GM19351 (cell line): ENCODE measurements around the gene WASHC2C.
"Not testable (repeated sequence)": the region's sequence is repeated elsewhere in the genome, so short reads cannot be mapped to it uniquely, and the experiment has no call there.

ENCODE experiments used
- ATAC-seq: cut with Tn5 transposase; IDR thresholded peaks from one replicate; pipeline ENCODE4 v1.9.1; 2021; ENCODE audit warnings: mild to moderate bottlenecking, moderate library complexity; ENCODE audit not compliant: unreplicated experiment

The WASHC2C gene

DNA sequence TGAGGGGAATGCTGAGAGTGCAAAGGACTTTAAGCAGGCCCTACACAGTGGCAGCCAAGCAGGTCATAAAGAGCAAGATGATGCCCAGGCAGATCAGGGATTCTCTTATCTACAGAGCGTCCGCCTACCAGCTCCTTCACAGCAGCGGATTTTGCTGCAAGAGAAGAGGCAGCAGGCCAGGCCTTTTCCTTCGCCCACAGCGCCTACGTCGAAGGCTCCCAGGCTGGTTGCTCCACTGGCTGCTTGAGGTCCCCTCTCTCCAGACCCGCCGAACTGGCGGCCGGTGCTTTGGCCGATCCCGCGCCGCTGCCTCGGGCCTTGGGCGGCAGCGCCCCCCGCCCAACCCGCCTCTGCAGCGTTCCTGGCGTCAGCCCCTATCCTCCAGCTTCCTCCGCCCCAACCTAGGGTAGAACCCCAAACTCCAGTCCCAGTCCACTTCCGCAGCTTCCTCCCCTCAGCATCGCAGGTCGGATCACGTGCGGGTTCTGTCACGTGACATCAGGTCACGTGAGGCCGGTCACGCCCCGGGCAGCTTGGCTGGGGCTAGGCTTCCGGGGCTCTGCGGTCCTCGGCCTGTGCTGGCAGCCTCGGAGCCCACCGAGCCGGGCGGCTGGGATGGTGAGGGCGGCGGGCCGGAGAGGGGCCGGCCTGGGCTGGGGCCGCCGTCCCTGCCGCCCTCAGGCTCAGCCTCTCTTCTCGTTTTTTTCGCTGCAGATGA, at the start of gene WASHC2C:
WASHC2C (plus strand) TSS at position 564 of the 718 bp plus-strand sequence; CDS start at position 616, 52 bp downstream.
- peak; percentile 92 for ATAC-seq

- ATAC-seq = not testable (repeated sequence)
These were observed 48.6 kb upstream of the WASHC2C start for GRCh38 chr10:45678467-45678866.

- peak; percentile 77 for ATAC-seq
These were observed 16.8 kb upstream of the WASHC2C start for GRCh38 chr10:45710200-45710796.

DNA sequence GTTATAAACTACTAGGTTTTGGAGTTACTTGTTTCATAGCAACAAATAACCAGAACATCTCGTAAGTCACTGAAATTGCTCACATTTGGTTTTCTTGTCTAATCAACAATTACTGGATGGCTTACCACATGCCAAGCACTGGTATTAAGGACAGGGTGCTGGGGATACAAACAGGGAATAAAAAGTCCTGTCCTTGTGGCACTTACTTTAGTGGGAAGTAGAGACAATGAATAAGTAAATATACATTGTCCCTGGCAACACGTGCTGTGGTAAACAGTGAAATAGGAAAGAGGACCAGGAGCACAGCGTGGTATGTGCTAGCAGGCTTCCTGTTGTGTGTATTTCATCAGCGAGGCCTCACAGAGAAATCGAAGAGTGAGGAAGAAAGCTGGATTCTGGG, 15.8 kb upstream of the WASHC2C start:
- not testable (repeated sequence) for ATAC-seq

- ATAC-seq = not testable (repeated sequence)
These were observed 10.0 kb upstream of the WASHC2C start for GRCh38 chr10:45717053-45717452.

DNA sequence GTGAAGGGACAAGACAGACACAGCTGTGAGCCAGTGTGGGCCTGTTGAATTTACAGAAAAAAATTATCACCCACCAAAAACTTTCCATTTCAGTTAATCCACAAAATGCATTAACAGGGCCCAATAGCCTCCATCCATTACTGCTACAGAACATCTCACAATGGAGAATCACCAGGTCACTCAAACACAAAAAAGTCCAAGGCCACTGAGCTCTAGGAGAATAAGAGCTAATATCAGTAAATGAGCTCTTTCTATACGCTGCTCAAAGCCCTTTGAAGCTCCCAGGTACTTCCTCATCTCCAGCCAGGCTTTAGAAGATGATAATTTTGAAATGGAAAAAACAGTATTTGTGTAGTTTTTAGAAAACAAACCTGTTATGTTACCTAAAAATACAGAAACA, 9.4 kb upstream of the WASHC2C start:
- not testable (repeated sequence) for ATAC-seq

DNA sequence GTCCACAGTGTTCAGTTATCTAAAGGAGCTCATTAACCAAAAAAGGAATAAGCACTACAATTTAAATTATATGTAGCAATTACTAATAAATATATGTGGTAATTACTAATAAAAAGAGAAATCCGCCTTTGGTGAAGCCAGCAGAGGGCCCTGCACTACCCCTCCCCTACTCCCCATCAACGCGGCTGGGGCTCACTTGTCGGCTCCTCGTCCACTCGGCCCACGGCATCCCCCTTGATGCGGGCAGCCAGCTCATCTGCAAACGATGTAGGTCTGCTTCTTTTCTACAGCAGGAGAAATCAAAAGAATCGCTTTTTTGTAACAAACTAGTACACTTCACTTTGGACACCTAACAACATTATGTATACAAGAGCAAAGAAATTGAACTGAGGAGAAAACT, 5.6 kb upstream of the WASHC2C start:
- ATAC-seq = not testable (repeated sequence)

DNA sequence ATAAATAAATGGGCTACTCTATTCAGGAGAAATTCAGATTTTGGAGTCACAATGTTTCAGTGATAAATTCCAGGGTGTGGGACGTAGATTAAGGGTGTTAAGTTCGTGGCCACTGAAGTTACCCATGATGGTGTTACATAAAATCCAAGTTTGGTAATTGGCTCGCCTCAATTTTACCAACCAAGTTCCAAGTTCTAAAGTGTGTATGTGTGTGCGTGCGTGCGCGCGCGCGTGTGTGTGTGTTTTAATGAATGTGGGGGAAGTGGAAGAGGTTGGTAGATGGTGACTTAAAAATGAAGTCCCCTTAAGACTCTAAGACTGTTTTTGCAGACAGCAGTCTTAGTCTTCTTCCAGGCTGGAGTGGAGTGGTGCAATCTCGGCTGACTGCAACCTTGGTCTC, 3.2 kb upstream of the WASHC2C start:
- ATAC-seq = not testable (repeated sequence)

DNA sequence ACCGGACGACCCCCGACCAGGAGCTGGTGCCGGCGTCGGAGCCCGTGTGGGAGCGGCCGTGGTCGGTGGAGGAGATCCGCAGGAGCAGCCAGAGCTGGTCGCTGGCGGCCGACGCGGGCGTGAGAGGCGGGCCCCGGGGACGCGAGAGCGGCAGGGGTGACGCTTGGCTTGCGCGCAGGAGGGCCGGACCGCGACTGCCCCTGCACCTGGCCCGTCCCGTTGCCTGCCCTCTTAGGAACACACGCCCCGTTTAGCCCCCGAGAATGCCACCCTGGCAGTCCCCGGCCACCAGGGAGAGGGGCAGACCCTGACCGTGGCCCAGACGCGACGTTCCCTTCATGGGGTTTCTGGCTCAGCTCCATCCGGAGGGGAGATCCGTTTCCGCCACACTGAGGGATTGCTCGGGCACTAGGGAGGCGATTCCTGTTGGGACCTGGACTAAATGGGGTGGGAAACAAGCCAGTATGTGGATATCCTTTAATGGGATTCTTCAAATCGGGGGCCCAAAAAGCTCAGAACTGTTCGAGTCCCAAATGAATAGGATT, 427 bp downstream of the WASHC2C start:
- ATAC-seq = peak; percentile 54

DNA sequence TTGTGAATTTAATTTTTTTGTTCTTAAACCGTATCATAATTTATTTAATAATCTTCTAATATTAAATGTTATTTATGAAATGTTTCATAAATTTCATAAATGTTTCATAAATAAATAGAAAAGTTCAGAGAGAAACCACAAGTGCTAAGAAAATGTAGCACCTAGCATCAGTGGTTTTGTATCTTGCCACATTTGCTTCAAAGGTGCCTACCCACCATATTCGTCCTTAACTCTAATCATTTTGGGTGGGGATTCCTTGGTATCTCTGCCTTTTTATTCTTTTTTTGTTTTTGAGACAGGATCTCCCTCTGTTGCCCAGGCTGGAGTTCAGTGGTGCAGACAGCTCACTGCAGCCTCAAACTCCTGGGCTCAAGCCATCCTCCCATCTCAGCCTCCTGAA, 7.4 kb downstream of the WASHC2C start:
- not testable (repeated sequence) for ATAC-seq

DNA sequence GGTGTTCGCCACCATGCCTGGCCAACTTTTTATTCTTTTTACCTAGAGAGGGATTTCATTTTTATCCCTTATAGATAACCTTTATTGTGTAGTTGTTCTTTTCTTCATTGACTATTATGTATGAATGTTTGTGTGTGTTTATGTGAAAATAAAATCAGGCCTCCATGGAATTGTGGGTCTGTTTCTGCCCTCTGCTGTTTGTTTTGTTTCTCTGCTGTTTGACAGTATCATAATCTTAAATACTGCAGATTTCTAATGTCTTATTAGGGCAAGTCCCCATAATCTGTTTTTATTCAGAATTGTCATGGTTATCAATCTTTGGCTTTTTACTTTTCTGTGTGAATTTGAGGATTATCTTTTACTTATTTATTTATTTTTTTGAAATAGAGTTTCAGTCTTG, 7.8 kb downstream of the WASHC2C start:
- not testable (repeated sequence) for ATAC-seq

DNA sequence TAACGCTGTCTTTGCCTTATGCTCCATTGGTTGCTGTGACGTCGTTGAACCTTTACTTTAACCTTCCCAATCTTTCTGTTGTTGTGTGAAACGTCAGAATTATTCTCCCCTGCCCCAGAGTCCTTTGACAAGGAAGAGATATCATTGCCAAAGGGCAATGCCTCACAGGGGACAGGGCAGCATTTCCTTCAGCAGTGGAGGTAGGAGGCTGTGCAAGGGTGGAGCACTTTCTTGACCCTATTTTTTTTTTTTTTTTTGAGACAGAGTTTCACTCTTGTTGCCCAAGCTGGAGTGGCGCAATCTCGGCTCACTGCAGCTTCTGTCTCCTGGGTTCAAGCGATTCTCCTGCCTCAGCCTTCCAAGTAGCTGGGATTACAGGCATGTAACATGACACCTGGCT, 14.5 kb downstream of the WASHC2C start:
- ATAC-seq = not testable (repeated sequence)

- ATAC-seq = not testable (repeated sequence)
These were observed 14.9 kb downstream of the WASHC2C start for GRCh38 chr10:45742014-45742413.

DNA sequence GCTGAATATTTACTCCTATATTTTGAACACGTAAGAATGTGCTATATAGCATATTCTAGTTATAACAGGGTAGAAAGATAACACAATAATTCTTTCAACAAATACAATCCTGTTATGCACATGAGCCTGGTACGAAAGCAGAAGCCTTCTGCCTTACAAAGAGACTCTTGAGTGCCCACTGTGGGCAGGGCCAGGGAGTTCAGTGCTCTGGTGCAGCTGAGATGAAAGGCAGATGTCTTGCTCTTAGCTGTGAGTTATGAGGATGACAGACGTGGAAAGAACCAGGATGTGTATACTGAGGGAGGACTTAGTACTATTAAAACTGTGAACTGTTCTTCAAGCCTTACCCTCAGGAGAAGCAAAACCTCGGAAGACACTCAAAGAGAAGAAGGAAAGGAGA, 24.1 kb downstream of the WASHC2C start:
- ATAC-seq = not testable (repeated sequence)

DNA sequence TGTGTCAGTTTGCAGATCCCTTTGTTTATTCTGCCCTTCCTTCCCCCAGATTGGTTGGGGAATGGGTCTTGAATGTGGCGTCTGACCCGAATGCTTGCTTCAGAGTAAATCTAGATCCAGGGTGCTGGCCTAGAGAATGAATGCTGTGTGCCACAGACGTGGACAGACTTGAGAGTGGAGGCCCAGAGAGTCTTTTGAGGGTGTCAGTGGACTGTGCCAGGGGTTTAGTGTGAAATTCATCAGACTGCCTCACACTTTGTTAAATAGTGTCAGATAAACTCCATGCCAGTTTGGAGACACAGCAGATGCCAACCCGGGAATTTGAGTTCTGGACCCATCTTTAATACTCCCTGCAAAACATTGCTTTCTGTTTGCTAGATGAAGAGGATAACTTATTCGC, 25.1 kb downstream of the WASHC2C start:
- ATAC-seq = not testable (repeated sequence)

- ATAC-seq = not testable (repeated sequence)
These were observed 27.0 kb downstream of the WASHC2C start for GRCh38 chr10:45753979-45754495.

DNA sequence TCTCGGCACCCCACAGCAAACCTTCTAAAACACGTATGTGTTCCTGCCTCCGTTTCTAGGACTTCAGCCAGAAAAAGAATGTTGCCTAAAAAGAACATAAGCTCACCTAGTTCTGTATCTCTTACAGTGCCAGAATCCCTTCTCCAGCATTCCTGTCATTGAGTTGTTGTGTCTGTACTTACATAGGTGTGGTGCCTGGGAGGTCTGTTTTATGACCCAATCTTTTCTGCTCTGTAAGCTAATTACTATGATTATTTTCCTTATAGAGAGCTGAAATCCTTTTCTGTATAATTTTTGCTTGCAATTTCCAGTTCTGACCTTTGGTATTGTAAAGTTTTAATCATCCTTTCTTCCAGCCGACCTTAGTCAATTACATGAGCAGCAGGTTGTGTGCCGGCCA, 28.0 kb downstream of the WASHC2C start:
- ATAC-seq = not testable (repeated sequence)

DNA sequence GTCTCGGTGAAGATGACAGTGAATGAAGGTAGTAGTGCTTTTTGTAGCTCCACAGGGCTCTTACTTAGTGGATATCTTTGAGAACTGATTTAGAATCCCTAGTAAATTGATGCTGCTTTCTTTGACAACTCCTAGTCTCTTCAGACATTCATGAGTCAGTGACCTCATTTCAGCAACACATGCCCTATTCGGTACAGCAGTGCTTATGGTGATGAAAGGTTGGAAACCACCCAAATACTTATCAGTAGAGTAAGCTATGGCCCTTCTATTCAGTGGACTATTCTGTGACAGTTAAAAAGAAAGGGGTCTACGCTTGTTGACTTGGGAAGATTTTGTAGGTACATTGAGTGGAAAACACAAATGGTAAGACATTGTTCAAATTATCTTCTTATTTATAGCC, 29.0 kb downstream of the WASHC2C start:
- not testable (repeated sequence) for ATAC-seq

- ATAC-seq = not testable (repeated sequence)
These were observed 30.8 kb downstream of the WASHC2C start for GRCh38 chr10:45757661-45758396.

DNA sequence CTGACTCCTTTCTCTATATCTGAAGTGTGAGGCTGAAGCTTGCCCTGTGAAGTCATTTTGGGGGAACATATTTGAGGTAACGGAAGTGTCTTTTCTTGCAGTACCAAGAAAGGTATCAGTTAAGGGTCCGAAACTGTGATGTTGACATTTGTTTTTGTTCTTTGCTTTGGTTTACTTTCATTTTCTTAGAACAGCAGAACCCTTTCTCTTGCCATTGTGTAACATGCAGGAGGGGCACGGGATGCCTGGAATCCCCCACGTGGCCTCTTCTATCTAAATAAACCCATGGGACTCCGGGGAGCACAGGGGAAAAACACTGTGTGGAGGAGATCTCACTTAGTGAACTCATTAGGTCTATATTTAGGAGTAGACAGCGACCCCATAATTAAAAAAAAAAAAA, 34.6 kb downstream of the WASHC2C start:
- not testable (repeated sequence) for ATAC-seq

DNA sequence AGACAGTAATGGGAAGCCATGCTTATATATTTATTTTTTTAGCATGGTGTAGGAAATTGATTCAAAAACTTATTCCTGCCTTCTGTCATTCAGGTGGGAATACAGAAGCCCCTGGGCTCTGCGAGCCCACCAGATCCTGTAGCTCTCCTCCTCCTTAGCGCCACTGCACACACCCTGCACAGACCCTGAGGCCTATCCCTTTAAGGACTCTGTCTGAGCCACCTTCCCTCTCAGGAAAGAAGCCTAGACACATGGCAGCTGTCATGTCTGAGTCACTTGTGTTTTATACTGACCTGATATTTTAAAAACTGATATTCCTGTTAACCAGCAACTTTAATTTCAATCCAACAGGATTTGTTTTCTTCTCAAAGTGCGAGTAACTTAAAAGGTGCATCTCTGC, 36.0 kb downstream of the WASHC2C start:
- not testable (repeated sequence) for ATAC-seq
